GM23338 (cell line): ENCODE data around the gene OST4. TPM values are rescaled to one million over a fixed set of nuclear protein-coding genes. Genes with fewer than 3 reads are reported as not detected.

Experiments
- ATAC-seq: fragments of 200-7000 bp; cut with Tn5 transposase; 3 replicates; pipeline ENCODE4 v1.9.1; 2020
- DNase-seq: peaks from one replicate; pipeline ENCODE4 v3.0.0-alpha.2; 2015; ENCODE audit warnings: low spot score
- H2AFZ ChIP-seq: fragments of 200-600 bp; sonication (generic); 2 replicates; pipeline ENCODE4 v1.8.0; 2016; ENCODE audit warnings: antibody characterized with exemption, mild to moderate bottlenecking, moderate library complexity
- H3F3A ChIP-seq: fragments of 200-600 bp; sonication (generic); replicated peaks from 2 replicates; pipeline ENCODE4 v1.8.0; 2017; ENCODE audit warnings: antibody characterized with exemption, mixed run types, low read depth
- H3K27ac ChIP-seq: fragments of 200-600 bp; sonication (generic); 2 replicates; pipeline ENCODE4 v1.6.1; 2016; ENCODE audit warnings: low read depth
- H3K27me3 ChIP-seq: fragments of 200-600 bp; sonication (generic); 2 replicates; pipeline ENCODE4 v1.8.0; 2016; ENCODE audit warnings: mild to moderate bottlenecking, mixed run types, moderate library complexity; ENCODE audit not compliant: insufficient read depth
- H3K36me3 ChIP-seq: fragments of 200-600 bp; sonication (generic); 2 replicates; pipeline ENCODE4 v1.8.0; 2016; ENCODE audit warnings: mild to moderate bottlenecking; ENCODE audit not compliant: insufficient read depth
- H3K4me1 ChIP-seq: fragments of 200-600 bp; sonication (generic); 2 replicates; pipeline ENCODE4 v1.8.0; 2016; ENCODE audit warnings: mild to moderate bottlenecking, moderate library complexity; ENCODE audit not compliant: insufficient read depth
- H3K4me2 ChIP-seq: fragments of 200-600 bp; sonication (generic); 2 replicates; pipeline ENCODE4 v1.7.1; 2017; ENCODE audit warnings: mixed run types
- H3K4me3 ChIP-seq: fragments of 200-600 bp; sonication (generic); 2 replicates; pipeline ENCODE4 v1.6.1; 2016; ENCODE audit warnings: mixed run types
- H3K79me2 ChIP-seq: fragments of 200-600 bp; sonication (generic); replicated peaks from 2 replicates; pipeline ENCODE4 v1.8.0; 2017; ENCODE audit warnings: mild to moderate bottlenecking; ENCODE audit not compliant: insufficient read depth
- H3K9me2 ChIP-seq: fragments of 200-600 bp; sonication (generic); 2 replicates; pipeline ENCODE4 v1.8.0; 2017; ENCODE audit not compliant: insufficient read depth
- H4K20me1 ChIP-seq: fragments of 200-600 bp; sonication (generic); replicated peaks from 2 replicates; pipeline ENCODE4 v1.8.0; 2017; ENCODE audit warnings: mild to moderate bottlenecking; ENCODE audit not compliant: insufficient read depth
- H3K27ac Mint-ChIP-seq: 2 replicates; pipeline ENCODE4 v1.8.0; 2020; ENCODE audit warnings: inconsistent platforms, mild to moderate bottlenecking, moderate library complexity, mixed read lengths
- H3K27me3 Mint-ChIP-seq: 3 replicates; pipeline ENCODE4 v1.8.0; 2022; ENCODE audit warnings: low read depth, mild to moderate bottlenecking, moderate library complexity, mixed read lengths, inconsistent platforms; ENCODE audit not compliant: insufficient read depth, poor library complexity
- H3K36me3 Mint-ChIP-seq: 3 replicates; pipeline ENCODE4 v1.8.0; 2021; ENCODE audit warnings: low read depth, mild to moderate bottlenecking, inconsistent platforms, moderate library complexity, mixed read lengths
- H3K4me1 Mint-ChIP-seq: 3 replicates; pipeline ENCODE4 v1.8.0; 2020; ENCODE audit warnings: mild to moderate bottlenecking, inconsistent platforms, mixed read lengths
- H3K4me3 Mint-ChIP-seq: 3 replicates; pipeline ENCODE4 v1.8.0; 2021; ENCODE audit warnings: moderate library complexity, mild to moderate bottlenecking, inconsistent platforms, mixed read lengths
- H3K9me3 Mint-ChIP-seq: 3 replicates; pipeline ENCODE4 v1.8.0; 2020; ENCODE audit warnings: moderate library complexity, mild to moderate bottlenecking, inconsistent platforms, mixed read lengths
- CREB1 ChIP-seq: fragments of 250-450 bp; sonication (Bioruptor Pico); IDR thresholded peaks from 2 replicates; pipeline ENCODE4 v1.5.0; 2020; ENCODE audit warnings: low read depth, mild to moderate bottlenecking, moderate library complexity
- CTCF ChIP-seq, 2 experiments: fragments of 200-600 bp in 1 of 2; sonication (generic) in 1 of 2; conservative IDR thresholded peaks; 2 replicates each; pipeline versions ENCODE4 v1.5.1 to v1.6.1; 2016 to 2017; ENCODE audit warnings: antibody characterized with exemption in 2 of 2, low read depth in 2 of 2, mild to moderate bottlenecking in 2 of 2, moderate library complexity in 1 of 2
- EZH2 ChIP-seq: fragments of 200-600 bp; sonication (generic); IDR thresholded peaks from one replicate; pipeline ENCODE4 v1.8.0; 2017; ENCODE audit warnings: antibody characterized with exemption, mild to moderate bottlenecking, low read depth; ENCODE audit not compliant: unreplicated experiment
- EZH2phosphoT487 ChIP-seq: fragments of 200-600 bp; sonication (generic); IDR thresholded peaks from one replicate; pipeline ENCODE4 v1.8.1; 2018; ENCODE audit warnings: antibody characterized with exemption; ENCODE audit not compliant: unreplicated experiment
- JUNB ChIP-seq: IDR thresholded peaks from one replicate; pipeline ENCODE4 v1.6.1; 2016; ENCODE audit warnings: antibody characterized with exemption; ENCODE audit not compliant: unreplicated experiment
- NANOG ChIP-seq: IDR thresholded peaks from 2 replicates; pipeline ENCODE4 v1.6.1; 2016; ENCODE audit warnings: antibody characterized with exemption, borderline replicate concordance
- POLR2AphosphoS5 ChIP-seq: IDR thresholded peaks from 2 replicates; pipeline ENCODE4 v1.6.1; 2016; ENCODE audit warnings: antibody characterized with exemption, low read depth
- STAT1 ChIP-seq: IDR thresholded peaks from one replicate; pipeline ENCODE4 v1.6.1; 2016; ENCODE audit warnings: antibody characterized with exemption; ENCODE audit not compliant: unreplicated experiment
- ZNF114 ChIP-seq: fragments of 250-450 bp; sonication (Bioruptor Pico); IDR thresholded peaks from 2 replicates; pipeline ENCODE4 v1.5.0; 2020; ENCODE audit warnings: mild to moderate bottlenecking, moderate library complexity
- ZNF331 ChIP-seq: fragments of 250-450 bp; sonication (Bioruptor Pico); IDR thresholded peaks from 2 replicates; pipeline ENCODE4 v1.5.0; 2020; ENCODE audit warnings: low read depth, mild to moderate bottlenecking, moderate library complexity
- ZNF462 ChIP-seq: fragments of 250-450 bp; sonication (Bioruptor Pico); IDR thresholded peaks from 2 replicates; pipeline ENCODE4 v1.5.0; 2020; ENCODE audit warnings: mild to moderate bottlenecking, moderate library complexity
- polyA plus RNA-seq: library from polyadenylated mRNA; unstranded; fragments of >200 nt; fragmentation: Nextera tagmentation; extraction: Ambion mirVana; gene quantifications from 2 replicates; pipeline ENCODE4 v1.2.1, GENCODE V29; 2016
- total RNA-seq: library from RNA; depleted of rRNA; stranded (reverse); fragments of >200 nt; shearing (Covaris generic); gene quantifications from 2 replicates; pipeline ENCODE4 v1.2.3, GENCODE V29; 2014
- TF ChIP-seq, protein P1 (sequence below): IDR thresholded peaks from one replicate; pipeline ENCODE4 v1.6.1; 2018; ENCODE audit warnings: antibody characterized with exemption; ENCODE audit not compliant: unreplicated experiment
- TF ChIP-seq, protein P2 (sequence below): IDR thresholded peaks from 2 replicates; pipeline ENCODE4 v1.6.1; 2016; ENCODE audit warnings: antibody characterized with exemption

Gene OST4
- total and polyA plus RNA-seq, 2 experiments from 2014 or later = 226 to 568 TPM

- H3K4me1 ChIP-seq = peaks cover 7% of the 10 kb centered on the region
- DNase-seq = no peak
- no peak overlapping the region for H3K4me2 ChIP-seq
- Mint-ChIP-seq H3K4me3 (no peak overlapping the region; the same call in 2 of the 3 replicates), H3K4me1 (peaks cover 36% of the 10 kb centered on the region), H3K36me3 (no peaks in the 10 kb centered on the region), H3K27ac (0 out of 2 replicates have a peak overlapping the region, but pooled peaks have one; percentile 31), H3K27me3 (peaks cover 23% of the 10 kb centered on the region), H3K9me3 (no peaks in the 10 kb centered on the region; the same call in 2 of the 3 replicates)
- no peak overlapping the region for H3K4me3 ChIP-seq
- TF ChIP-seq ZNF462 (CRISPR knock-in tag) (no peak), EZH2phosphoT487 (no peak), STAT1 (no peak), CTCF (conservative IDR thresholded peaks at IDR 0.05; ENCODE audit: low read depth in 2 of 2) (no peak), JUNB (no peak), ZNF114 (CRISPR knock-in tag) (no peak), EZH2 (no peak), POLR2AphosphoS5 (no peak), CREB1 (CRISPR knock-in tag) (no peak), NANOG (no peak), ZNF331 (no peak)
- TF ChIP-seq, protein P1, sequence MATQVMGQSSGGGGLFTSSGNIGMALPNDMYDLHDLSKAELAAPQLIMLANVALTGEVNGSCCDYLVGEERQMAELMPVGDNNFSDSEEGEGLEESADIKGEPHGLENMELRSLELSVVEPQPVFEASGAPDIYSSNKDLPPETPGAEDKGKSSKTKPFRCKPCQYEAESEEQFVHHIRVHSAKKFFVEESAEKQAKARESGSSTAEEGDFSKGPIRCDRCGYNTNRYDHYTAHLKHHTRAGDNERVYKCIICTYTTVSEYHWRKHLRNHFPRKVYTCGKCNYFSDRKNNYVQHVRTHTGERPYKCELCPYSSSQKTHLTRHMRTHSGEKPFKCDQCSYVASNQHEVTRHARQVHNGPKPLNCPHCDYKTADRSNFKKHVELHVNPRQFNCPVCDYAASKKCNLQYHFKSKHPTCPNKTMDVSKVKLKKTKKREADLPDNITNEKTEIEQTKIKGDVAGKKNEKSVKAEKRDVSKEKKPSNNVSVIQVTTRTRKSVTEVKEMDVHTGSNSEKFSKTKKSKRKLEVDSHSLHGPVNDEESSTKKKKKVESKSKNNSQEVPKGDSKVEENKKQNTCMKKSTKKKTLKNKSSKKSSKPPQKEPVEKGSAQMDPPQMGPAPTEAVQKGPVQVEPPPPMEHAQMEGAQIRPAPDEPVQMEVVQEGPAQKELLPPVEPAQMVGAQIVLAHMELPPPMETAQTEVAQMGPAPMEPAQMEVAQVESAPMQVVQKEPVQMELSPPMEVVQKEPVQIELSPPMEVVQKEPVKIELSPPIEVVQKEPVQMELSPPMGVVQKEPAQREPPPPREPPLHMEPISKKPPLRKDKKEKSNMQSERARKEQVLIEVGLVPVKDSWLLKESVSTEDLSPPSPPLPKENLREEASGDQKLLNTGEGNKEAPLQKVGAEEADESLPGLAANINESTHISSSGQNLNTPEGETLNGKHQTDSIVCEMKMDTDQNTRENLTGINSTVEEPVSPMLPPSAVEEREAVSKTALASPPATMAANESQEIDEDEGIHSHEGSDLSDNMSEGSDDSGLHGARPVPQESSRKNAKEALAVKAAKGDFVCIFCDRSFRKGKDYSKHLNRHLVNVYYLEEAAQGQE = no peak
- TF ChIP-seq, protein P2, sequence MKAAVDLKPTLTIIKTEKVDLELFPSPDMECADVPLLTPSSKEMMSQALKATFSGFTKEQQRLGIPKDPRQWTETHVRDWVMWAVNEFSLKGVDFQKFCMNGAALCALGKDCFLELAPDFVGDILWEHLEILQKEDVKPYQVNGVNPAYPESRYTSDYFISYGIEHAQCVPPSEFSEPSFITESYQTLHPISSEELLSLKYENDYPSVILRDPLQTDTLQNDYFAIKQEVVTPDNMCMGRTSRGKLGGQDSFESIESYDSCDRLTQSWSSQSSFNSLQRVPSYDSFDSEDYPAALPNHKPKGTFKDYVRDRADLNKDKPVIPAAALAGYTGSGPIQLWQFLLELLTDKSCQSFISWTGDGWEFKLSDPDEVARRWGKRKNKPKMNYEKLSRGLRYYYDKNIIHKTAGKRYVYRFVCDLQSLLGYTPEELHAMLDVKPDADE = no peak
- H3K36me3 ChIP-seq = no peaks in the 10 kb centered on the region
- H3K27ac ChIP-seq = no peak overlapping the region
- H3K9me2 ChIP-seq = no peaks in the 10 kb centered on the region
- 0 out of 2 replicates have a peak, but pooled peaks cover 2% of the 10 kb centered on the region for H3F3A ChIP-seq
- H3K27me3 ChIP-seq = peaks cover 8% of the 10 kb centered on the region
- no peaks in the 10 kb centered on the region for H3K79me2 ChIP-seq
- no peaks in the 10 kb centered on the region for H4K20me1 ChIP-seq
- no peak for ATAC-seq
- no peak overlapping the region for H2AFZ ChIP-seq
Measured at GRCh38 chr2:27080140-27080469, 8.7 kb upstream of the OST4 start.
